NCI-H1105 treated with DMSO at 0.1 percent for 48 hours (cell line): ENCODE data around the gene TBC1D5.
"Not testable (repeated sequence)": the region's sequence is repeated elsewhere in the genome, so short reads cannot be mapped to it uniquely, and the experiment has no call there.

ENCODE experiments used
- DNase-seq: peaks from one replicate; lab custom pipeline; 2025; lab: John Stamatoyannopoulos, UW

Gene TBC1D5

GRCh38 chr3:17749705-17750293 is 7.4 kb upstream of the TBC1D5 start:
- DNase-seq, result no peak

GRCh38 chr3:17749281-17749680 is 6.8 kb upstream of the TBC1D5 start:
- DNase-seq, result no peak

- no peak for DNase-seq
These were observed 5.4 kb upstream of the TBC1D5 start for GRCh38 chr3:17747890-17748247.

- DNase-seq, result no peak
These were observed 4.9 kb upstream of the TBC1D5 start for GRCh38 chr3:17747174-17747889.

DNA sequence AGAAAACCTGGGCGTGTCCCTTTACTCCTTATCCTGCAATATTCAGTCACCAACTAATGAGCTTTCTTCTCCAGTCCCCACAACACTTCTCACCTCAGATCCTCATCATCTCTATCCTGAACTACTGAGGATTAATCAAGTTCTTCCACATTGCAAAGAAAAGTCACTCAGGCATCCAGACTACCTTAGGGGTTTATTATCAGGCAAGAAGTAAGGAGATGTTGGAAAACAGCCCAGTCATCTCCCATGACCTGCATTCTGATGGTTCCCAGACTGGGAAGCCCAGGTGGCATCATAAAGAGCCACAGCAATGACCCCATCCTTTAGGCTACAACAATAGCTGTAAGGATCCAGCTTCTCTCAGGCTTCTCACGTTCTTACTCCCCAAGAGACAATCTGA is 3.5 kb upstream of the TBC1D5 start:
- DNase-seq, result no peak

DNA sequence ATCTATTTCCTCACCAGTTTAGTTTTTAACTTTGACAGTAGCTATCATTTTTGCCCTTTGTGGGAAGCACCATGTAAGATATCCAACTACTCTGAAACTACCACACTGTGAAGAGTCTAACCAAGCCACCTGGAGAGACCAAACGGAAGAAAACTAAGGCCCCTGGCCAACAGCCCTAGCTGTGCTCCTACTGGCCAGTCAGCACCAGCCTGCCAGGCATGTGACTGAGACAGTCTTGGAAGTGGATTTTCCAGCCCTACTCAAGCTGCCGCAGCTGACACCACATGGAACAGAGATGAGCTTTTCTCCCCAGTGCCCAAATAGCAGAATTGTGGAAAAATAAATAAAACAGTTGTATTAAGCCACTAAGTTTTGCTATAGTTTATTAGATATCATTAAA is 2.9 kb upstream of the TBC1D5 start:
- no peak for DNase-seq

DNA sequence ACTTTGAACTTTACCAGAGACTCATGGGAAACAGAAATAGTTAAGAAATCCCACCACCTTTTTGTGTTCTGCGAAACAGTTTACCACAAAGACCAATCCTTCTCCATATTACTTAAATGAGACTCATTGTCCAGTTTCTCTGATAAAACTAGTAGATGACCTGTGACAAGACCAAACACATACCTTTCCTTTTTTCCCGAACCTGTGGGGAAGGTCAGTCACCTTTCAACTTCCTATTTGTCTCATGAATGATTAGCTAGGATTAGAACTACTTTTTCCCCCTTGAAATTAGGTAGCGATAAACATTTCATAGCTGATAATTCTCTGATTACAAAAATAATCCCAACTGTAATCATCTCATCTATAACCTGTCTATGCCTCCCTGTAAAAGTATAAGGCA is 2.3 kb upstream of the TBC1D5 start:
- DNase-seq, result no peak

DNA sequence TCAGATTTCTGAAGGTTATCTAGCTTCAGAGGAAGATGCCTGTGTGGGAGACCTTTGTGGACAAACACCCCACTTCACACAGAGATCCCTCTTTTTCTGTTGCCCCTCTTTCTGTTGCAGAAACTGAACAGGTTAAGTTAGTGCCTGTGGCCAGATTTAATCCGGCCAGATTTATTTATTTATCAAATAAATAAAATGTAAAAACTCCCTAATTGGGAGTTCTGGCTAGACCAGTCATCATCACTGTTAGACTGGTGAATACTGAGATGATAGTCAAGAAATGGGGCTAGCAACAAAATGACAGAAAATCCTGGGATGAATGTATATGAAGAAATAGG is 1.2 kb upstream of the TBC1D5 start:
- no peak for DNase-seq

DNA sequence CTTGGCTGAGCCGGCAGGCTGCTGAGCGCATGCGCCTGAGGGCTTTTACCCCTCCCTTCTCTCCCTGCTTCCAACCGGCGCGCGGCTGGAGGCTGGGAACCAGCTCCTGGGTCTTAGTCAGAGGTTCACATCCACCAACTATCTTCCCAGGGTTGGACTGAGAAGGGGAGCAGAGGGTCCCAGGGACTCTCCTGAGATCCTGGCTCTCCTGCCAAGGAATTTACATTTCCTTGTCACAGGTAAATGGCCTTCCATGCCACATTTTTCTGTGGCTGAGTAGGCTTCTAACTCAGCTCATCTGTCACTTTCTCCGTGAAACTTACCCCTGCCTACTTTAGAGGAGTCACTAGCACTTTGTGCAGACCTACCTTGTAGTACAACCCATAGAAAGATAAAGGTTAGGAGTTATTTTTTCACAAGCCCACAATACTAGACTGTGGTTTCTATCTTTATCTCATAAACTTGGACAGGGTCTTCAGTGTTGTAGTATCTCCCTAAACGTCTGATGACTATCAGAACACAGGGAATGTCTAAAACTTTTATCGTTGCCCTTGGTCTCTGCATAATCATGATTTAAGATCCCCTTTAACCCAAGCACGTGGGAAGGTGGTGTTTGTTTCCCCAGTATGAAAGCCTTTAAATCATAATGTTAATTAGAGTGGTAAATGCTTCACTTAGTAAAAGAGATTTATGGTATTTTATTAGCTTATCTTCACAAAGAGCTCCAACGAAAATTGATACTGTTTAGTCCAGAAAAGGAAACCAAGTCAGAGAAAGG is 638 bp upstream of the TBC1D5 start:
- DNase-seq, result no peak

DNA sequence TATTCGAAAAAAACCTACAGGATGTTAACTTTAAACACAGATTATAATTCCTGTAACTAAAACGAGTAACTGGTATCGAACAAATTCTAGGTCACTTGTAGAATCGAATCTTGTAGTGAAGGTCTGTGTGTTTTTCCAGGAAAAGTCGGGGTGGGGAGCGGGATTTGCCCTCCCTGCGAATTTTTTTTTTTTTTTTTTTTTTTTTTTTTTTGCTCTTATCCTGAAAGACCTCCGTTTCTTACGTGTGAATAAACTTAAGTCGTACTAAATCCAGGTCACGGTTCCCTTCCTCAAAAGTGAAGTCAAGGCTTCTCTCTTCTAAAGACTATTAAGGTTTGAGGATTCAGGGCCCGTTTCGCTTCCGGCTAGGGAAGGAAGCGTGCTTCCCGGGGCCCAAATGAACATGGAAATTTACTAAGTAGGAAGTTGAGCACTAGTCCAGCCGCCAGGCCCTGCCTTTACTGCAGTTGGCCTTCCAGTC is 770 bp downstream of the TBC1D5 start:
- DNase-seq, result no peak

DNA sequence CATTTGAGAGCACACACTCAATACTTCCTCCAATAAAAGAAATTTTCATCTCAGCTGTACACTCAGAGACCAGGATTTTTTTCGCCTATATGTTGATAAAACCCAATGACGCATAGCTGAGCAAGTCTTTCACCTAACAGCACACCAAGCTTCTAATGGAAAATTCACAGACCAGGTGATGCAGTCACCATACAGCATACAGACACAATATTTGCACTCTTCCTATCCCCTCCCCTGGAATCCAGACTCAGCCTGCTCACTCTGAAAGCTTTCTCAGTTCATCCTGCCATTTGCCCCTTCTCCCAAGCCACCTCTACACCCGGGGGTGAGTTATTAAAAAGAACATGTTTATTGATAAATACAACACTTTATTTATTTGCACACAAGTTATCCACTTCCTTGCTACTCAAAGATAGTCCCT is 1.7 kb downstream of the TBC1D5 start:
- DNase-seq, result peak; percentile 8

DNA sequence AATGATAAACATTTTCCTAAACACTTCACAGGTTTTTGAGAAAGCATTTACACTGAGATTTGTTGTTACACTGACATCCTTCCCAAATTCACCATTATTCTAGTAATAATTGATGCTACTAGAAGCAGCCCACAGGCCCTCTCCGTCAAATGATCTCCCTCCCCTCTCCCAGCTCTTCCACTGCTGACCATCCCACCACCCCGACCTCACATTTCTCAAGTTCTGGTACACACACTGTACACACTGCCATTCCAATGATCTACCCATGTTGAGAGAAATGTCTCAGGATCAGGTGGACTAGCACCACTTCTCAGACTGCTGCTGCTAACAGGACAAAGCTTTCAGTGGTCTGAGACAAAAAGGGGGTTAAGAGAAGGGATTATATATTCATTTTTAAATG is 3.5 kb downstream of the TBC1D5 start:
- DNase-seq, result no peak

DNA sequence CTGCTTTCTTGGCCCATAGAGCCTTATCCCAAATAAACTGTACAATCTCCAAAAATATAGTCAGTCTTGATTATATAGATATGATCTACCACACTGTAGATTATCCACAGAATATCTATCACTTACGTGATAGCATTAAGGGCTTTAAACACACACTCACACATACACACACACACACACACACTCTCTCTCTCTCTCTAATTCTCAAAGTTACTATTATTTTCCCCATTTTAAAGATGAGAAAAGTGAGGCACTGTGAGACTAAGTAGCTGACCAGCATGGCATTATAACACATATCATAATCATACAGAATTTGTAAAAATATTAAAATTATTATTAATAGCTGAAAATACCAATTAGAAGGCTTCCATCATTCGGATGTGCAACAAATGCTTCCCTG is 4.2 kb downstream of the TBC1D5 start:
- DNase-seq, result no peak

DNA sequence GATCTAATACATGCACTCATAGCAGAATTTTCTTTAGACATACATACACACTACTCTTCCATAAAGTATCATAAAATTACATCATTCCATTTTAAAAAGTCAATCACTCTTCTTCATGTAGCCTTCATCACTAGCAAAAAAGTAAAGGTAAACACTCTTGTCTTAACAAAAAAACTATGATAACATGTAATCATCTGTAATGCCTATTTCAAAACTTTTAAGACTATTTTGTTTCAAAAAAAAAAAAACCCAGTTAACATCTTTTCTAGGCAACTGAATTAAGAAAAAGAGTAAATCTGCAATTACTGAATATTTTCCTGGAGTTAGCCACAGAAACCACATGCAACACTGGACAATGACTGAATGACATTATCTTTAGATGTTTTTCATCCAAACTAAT is 4.8 kb downstream of the TBC1D5 start:
- DNase-seq, result no peak

DNA sequence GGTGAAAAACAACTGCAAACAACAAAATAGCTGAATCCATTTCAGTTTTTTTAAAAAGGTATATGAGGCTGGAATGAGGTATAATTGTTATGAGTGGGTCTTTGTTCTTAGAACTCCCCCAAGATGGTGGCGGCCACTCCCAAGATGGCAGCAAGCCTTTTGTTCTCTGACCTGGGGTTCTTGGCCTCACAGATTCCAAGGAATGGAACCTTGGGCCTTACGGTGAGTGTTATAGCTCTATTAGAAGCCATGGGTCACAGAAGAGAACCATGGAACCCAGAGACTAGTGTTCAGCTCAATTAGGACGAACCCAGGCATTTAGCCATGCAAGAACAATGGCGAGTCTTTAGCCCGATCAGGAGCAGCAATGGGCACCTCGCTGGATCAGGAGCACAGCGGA is 7.1 kb downstream of the TBC1D5 start:
- not testable (repeated sequence) for DNase-seq

DNA sequence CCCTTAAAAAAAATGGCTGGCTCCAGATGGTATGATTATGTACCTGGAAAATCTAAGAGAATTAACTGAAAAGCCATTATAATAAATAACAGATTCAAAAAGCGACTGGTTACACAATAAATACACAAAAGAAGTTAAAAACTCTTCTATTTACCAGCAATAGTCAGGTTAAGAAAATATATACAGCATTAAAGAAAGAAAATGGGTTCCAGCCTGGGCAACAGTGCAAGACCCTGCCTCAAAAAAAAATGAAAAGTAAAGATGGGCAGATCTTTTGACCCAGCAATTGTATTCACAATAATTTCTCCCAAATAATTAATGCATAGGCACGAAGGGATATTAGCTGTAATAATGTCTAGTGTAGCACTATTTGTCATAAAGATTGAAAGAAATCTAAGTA is 8.7 kb downstream of the TBC1D5 start:
- DNase-seq, result no peak

DNA sequence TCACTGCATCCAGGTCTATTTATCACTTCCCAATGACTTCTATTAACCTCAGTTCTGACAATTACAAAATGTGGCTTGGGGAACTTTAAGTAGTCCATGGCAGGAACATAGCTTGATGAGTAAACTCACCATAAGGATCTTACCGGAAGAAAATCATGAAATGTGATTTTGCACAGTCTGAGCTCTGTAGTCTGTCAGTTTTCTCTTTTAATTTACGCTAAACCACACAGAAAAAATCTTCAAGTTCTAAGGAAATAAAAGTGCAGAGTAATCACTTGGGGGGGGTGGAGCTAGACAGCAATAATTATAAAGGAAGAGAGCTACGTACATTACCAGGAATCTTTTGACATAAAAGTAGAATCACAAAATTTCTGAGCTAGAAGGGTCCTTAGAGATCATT is 9.2 kb downstream of the TBC1D5 start:
- DNase-seq, result no peak

GRCh38 chr3:17730318-17730967 is 12.0 kb downstream of the TBC1D5 start:
- peak; percentile 47 for DNase-seq

- no peak for DNase-seq
These were observed 16.1 kb downstream of the TBC1D5 start for GRCh38 chr3:17726313-17726712.

DNA sequence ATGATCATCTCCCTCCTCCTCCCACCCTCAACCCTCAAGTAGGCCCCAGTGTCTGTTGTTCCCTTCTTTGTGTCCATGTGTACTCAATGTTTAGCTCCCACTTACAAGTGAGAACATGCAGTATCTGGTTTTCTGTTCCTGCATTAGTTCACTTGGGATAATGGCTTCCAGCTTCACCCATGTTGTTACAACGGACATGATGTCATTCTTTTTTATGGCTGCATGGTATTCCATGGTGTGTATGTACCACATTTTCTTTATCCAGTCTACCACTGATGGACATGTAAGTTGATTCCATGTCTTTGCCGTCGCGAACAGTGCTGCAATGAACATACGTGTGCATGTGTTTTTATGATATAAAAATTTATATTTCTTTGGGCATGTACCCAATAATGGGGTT is 16.6 kb downstream of the TBC1D5 start:
- DNase-seq, result not testable (repeated sequence)

DNA sequence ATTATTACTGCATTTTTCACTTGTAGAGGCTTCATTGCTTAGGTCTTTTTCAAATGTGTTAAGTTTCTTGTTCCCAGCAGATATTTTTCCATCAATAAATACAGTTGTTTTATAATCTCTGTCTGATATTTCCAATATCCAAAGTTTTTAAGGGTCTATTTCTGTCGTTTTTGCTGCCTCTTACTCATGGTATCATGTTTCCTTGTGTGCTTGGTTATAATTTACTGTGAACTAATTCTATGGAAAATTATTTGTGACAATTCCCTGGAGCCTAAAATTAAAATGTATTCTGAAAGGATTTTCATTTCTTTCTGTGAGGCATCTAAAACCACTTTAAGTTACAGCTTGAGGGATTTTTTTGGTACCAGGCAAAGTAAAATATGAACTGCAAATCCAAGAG is 17.5 kb downstream of the TBC1D5 start:
- DNase-seq, result no peak

DNA sequence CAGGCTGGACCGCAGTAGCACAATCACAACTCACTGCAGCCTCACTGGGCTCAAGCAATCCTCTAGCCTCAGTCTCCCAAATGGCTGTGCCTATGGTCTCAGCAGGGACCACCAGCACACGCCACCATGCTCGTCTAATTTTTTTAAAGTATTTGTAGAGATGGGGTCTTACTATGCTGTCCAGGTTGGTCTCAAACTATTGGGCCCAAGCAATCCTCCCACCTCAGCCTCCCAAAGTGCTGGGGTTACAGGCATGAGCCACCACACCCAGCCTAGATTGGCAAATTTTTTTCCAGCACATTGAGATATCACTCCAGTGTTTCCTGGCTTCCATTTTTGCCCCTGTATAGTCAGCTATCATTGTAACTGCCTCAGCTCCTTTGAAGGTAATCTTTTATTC is 18.3 kb downstream of the TBC1D5 start:
- DNase-seq, result no peak

GRCh38 chr3:17717411-17717810 is 25.0 kb downstream of the TBC1D5 start:
- DNase-seq, result no peak
